Stomach smooth muscle (tissue), 2 donors: ENCODE results near the gene NOS1AP.

Experiments
- H3K27ac ChIP-seq: one replicate; pipeline ENCODE4 v1.7.0; 2013; ENCODE audit warnings: mild to moderate bottlenecking, low read length, inconsistent platforms
- H3K27me3 ChIP-seq, 2 donors: one replicate each; pipeline ENCODE4 v1.7.0; 2013; ENCODE audit warnings: low read length in 2 of 2; ENCODE audit not compliant: insufficient read depth in 2 of 2, control insufficient read depth in 1 of 2
- H3K36me3 ChIP-seq, 2 donors: one replicate each; pipeline ENCODE4 v1.7.0; 2013; ENCODE audit warnings: low read length in 2 of 2; ENCODE audit not compliant: control insufficient read depth in 2 of 2, insufficient read depth in 2 of 2
- H3K4me1 ChIP-seq: one replicate; pipeline ENCODE4 v1.7.0; 2013; ENCODE audit warnings: low read length; ENCODE audit not compliant: control insufficient read depth, insufficient read depth
- H3K4me3 ChIP-seq, 2 donors: one replicate each; pipeline ENCODE4 v1.7.0; 2013; ENCODE audit warnings: low read length in 2 of 2
- H3K9ac ChIP-seq, 2 donors: one replicate each; pipeline ENCODE4 v1.7.0; 2013; ENCODE audit warnings: low read length in 2 of 2, mild to moderate bottlenecking in 1 of 2
- H3K9me3 ChIP-seq, 2 donors: one replicate each; pipeline ENCODE4 v1.7.0; 2013; ENCODE audit warnings: low read length in 2 of 2; ENCODE audit not compliant: control insufficient read depth in 2 of 2
- donor health status: healthy.
- donor health status: Pancreatic carcinoma.

The NOS1AP gene

DNA sequence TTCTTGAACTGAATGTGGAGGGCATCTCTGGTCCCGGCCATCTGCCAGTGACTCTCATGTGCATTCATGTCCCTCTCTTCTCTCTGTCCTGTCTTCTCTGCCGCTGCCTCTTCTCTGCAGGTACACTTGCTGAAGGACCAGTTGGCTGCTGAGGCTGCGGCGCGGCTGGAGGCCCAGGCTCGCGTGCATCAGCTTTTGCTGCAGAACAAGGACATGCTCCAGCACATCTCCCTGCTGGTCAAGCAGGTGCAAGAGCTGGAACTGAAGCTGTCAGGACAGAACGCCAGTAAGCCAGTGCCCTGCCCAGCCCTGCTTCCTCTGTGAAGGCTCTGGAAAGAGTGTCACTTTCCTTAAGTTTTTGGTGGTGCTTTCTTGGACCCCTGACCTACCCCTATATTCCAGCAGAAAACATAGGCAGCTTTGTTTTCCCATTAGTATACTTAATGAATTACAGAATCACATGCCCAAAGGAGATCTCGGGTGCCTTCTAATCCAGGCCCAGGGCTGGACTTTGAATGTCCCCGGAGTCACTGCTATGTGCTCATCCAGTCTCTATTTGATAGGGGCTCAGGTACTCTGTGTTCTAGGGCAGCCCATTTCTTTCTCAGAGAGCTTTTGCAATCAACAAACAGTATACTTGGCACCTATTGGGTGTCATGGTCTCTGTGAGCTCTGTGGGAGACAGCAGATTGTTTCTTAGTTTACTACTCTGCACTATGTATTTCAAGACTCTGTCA is 296.0 kb downstream of the NOS1AP start:
- Histone ChIP-seq H3K4me1 (peaks cover 8% of the 10 kb centered on the region), H3K27ac (no peak overlapping the region), H3K4me3 (no peak overlapping the region), H3K9me3 (no peaks in the 10 kb centered on the region), H3K27me3 (no peaks in the 10 kb centered on the region), H3K9ac (no peak overlapping the region), H3K36me3 (no peaks in the 10 kb centered on the region)

DNA sequence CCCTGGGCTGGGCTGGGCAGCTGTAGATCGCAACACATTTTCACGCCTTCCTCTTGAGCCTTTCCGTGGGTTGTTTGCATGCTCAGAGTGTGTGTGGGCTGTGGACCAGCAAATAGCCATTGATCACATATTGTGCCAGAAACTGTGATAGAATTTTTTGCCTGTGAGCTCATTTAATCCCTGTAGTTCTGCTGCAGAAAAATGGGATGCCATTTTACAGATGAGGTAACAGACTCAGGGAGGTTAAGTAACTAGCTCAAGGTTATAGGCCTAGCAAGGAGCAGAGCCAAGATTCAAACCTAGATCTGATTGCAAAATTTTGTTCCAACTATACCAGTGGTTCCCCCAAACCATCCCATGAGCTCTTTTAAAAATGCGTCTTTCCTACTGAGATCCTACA is 296.7 kb downstream of the NOS1AP start:
- H3K36me3 ChIP-seq = no peaks in the 10 kb centered on the region
- no peaks in the 10 kb centered on the region for H3K27me3 ChIP-seq
- H3K4me1 ChIP-seq = peaks cover 8% of the 10 kb centered on the region
- H3K9me3 ChIP-seq = no peaks in the 10 kb centered on the region
- no peak overlapping the region for H3K9ac ChIP-seq
- H3K4me3 ChIP-seq = no peak overlapping the region
- no peak overlapping the region for H3K27ac ChIP-seq

DNA sequence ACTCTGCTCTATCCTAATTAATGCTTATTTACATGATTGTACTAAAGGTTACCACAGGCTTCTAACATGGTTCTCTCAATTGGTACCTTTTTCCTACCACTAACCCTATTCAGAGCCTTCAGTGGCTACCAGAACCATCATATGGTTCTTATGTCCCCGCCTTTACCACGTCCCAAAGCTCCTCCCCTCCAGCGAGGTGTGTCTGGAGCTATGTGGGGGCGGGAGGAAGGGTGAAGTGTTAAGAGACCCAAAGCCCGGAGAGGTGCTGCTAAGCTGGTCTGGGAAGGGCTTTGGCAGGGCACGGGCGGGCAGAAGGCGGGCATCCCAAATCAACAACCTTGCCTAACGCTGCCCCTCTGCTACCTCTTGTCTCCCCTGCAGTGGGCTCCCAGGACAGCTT is 297.2 kb downstream of the NOS1AP start:
- Histone ChIP-seq H3K4me3 (peak overlapping the region in 1 of 2 donors; percentile 76), H3K36me3 (no peaks in the 10 kb centered on the region), H3K9ac (peak overlapping the region in 1 of 2 donors; percentile 47), H3K9me3 (no peaks in the 10 kb centered on the region), H3K4me1 (peaks cover 8% of the 10 kb centered on the region), H3K27ac (peak overlapping the region; percentile 11), H3K27me3 (no peaks in the 10 kb centered on the region)

DNA sequence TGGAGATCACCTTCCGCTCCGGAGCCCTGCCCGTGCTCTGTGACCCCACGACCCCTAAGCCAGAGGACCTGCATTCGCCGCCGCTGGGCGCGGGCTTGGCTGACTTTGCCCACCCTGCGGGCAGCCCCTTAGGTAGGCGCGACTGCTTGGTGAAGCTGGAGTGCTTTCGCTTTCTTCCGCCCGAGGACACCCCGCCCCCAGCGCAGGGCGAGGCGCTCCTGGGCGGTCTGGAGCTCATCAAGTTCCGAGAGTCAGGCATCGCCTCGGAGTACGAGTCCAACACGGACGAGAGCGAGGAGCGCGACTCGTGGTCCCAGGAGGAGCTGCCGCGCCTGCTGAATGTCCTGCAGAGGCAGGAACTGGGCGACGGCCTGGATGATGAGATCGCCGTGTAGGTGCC is 297.6 kb downstream of the NOS1AP start:
- Histone ChIP-seq H3K4me3 (peak overlapping the region in 1 of 2 donors; percentile 76), H3K9me3 (no peaks in the 10 kb centered on the region)

DNA sequence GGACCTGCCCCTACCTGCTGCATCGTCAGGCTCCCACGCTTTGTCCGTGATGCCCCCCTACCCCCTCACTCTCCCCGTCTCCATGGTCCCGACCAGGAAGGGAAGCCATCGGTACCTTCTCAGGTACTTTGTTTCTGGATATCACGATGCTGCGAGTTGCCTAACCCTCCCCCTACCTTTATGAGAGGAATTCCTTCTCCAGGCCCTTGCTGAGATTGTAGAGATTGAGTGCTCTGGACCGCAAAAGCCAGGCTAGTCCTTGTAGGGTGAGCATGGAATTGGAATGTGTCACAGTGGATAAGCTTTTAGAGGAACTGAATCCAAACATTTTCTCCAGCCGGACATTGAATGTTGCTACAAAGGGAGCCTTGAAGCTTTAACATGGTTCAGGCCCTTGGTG is 298.3 kb downstream of the NOS1AP start:
- Histone ChIP-seq H3K36me3 (no peaks in the 10 kb centered on the region), H3K27me3 (no peaks in the 10 kb centered on the region), H3K9ac (no peak overlapping the region), H3K27ac (no peak overlapping the region), H3K4me3 (peak overlapping the region in 1 of 2 donors; percentile 76), H3K9me3 (no peaks in the 10 kb centered on the region), H3K4me1 (peaks cover 8% of the 10 kb centered on the region)

More for the DNA sequence above, 297.6 kb downstream of the NOS1AP start:
- Histone ChIP-seq H3K36me3 (no peaks in the 10 kb centered on the region), H3K4me1 (peaks cover 8% of the 10 kb centered on the region), H3K27ac (peak overlapping the region; percentile 11), H3K27me3 (no peaks in the 10 kb centered on the region), H3K9ac (peak overlapping the region in 1 of 2 donors; percentile 47)

DNA sequence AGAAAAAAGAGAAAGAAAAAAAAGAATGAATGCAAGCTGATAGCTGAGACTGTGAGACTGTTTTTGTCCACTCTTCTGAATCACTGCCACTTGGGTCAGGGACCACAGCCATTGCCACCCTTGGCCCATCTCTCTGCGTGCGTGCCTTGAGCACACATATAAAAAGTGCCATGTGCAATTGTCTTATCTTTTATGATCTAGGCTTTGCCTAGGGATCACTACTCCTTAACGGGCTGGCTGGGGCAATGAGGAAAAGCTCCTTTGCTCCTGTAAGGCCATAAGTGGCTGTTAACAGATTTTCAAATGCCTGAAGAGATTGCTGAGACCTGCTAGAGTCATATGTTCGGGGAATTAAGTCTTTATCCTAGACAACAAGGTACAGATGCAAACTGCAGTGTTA is 299.0 kb downstream of the NOS1AP start:
- Histone ChIP-seq H3K27ac (no peak overlapping the region), H3K4me1 (peaks cover 8% of the 10 kb centered on the region), H3K27me3 (no peaks in the 10 kb centered on the region), H3K9ac (no peak overlapping the region), H3K36me3 (no peaks in the 10 kb centered on the region), H3K4me3 (no peak overlapping the region), H3K9me3 (no peaks in the 10 kb centered on the region)

DNA sequence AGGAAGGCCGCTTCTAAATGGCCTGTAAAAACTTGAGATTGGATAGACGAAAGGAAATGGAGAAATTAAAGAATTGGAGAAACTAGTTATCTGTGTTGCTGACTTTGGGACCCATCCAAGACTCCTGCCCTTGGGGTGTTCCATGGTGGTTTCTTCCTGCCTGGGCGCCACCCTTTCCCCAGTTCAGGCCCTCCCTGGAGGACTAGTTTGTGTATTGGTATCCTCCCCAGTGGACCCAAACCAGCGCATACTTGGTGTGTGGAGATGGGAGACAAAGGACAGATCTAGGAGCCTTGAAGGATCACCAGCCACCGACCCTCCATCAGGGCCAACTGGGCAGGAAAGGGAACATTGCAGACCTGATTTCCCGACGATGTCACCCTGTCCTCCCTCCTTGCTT is 300.1 kb downstream of the NOS1AP start:
- Histone ChIP-seq H3K9ac (no peak overlapping the region), H3K27ac (no peak overlapping the region), H3K36me3 (no peaks in the 10 kb centered on the region), H3K9me3 (no peaks in the 10 kb centered on the region), H3K4me3 (no peak overlapping the region), H3K27me3 (no peaks in the 10 kb centered on the region), H3K4me1 (peaks cover 8% of the 10 kb centered on the region)

DNA sequence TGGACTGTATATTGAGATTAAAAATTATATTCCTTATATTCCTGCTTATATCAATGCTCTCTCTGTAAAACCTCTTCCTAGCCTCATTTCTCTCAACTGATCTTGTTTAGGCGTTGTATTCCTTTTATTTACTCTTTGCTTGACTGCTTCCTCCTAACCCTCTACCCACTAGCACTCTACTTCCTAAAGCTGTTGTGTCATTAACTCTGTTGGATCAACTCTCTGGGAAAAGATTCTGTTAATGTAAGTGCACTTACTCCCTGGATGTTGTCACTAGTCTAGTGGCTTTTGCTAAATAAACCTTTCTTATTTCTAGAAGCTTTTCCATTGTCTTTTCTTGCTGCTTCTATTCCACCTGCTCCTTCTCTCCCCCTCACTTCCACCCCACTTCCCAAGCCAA is 300.7 kb downstream of the NOS1AP start:
- H3K9me3 ChIP-seq = no peaks in the 10 kb centered on the region
- no peaks in the 10 kb centered on the region for H3K27me3 ChIP-seq
- H3K36me3 ChIP-seq = no peaks in the 10 kb centered on the region
- peaks cover 8% of the 10 kb centered on the region for H3K4me1 ChIP-seq
- no peak overlapping the region for H3K4me3 ChIP-seq
- H3K9ac ChIP-seq = no peak overlapping the region
- no peak overlapping the region for H3K27ac ChIP-seq

DNA sequence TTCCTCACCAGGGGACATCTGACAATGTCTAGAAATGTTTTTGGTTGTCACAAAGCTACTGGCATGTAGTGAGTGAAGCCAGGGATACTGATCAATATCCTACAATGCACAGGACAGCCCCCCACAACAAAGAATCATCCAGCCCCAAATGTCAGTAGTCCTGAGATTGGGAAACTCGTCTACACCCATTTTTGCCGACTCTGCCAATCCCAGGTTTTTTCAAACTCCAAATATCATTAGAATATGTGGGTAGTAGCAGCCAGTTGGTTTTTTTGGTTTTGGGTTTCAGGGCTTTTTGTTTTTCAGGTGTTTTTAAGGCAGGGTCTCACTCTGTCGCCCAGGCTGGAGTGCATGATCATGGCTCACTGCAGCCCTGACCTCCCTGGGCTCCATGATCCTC is 301.2 kb downstream of the NOS1AP start:
- Histone ChIP-seq H3K9me3 (no peaks in the 10 kb centered on the region), H3K4me3 (no peak overlapping the region), H3K9ac (no peak overlapping the region), H3K27me3 (no peaks in the 10 kb centered on the region), H3K27ac (no peak overlapping the region), H3K36me3 (no peaks in the 10 kb centered on the region), H3K4me1 (peaks cover 8% of the 10 kb centered on the region)

DNA sequence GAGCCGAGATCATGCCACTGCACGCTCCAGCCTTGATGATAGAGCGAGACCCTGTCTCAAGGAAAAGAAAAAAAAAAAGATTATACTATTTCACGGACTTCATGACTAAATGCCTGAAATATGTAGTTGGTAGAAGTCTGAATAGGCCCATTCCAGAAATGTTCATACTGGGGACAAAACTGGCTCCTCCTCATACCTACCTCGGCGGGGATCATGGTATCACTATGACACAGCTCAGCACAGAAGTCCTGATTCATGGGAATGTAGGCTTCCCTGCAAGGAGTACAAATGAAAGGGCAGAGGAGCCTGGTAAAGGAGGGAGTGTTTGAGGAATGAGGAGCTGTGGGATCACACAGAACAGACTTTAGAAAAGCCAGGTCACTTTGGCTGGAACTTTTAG is 302.1 kb downstream of the NOS1AP start:
- Histone ChIP-seq H3K36me3 (no peaks in the 10 kb centered on the region), H3K9ac (no peak overlapping the region), H3K9me3 (no peaks in the 10 kb centered on the region), H3K27me3 (no peaks in the 10 kb centered on the region), H3K4me1 (peaks cover 6% of the 10 kb centered on the region), H3K4me3 (no peak overlapping the region), H3K27ac (no peak overlapping the region)
